Measurements from ENCODE around the gene THADA.

THADA gene

GRCh38 chr2:43566461-43566729 is 29.4 kb downstream of the THADA start:
- no peak overlapping the region for H3K4me3 ChIP-seq (ENCODE audit: low read depth, low read length)
- TF ChIP-seq CTCF (IDR thresholded peaks at IDR 0.05; ENCODE audit: low read depth, low read length): no peak

GRCh38 chr2:43563679-43564078 is 32.2 kb downstream of the THADA start:
- no peak overlapping the region for H3K4me3 ChIP-seq (ENCODE audit: low read depth, low read length)
- no peak for TF ChIP-seq CTCF (IDR thresholded peaks at IDR 0.05; ENCODE audit: low read depth, low read length)

- TF ChIP-seq CTCF (IDR thresholded peaks at IDR 0.05; ENCODE audit: low read depth, low read length): no peak
- H3K4me3 ChIP-seq (ENCODE audit: low read depth, low read length): no peak overlapping the region
Measured at GRCh38 chr2:43560231-43560547, 35.6 kb downstream of the THADA start.

- no peak overlapping the region for H3K4me3 ChIP-seq (ENCODE audit: low read depth, low read length)
- TF ChIP-seq CTCF (IDR thresholded peaks at IDR 0.05; ENCODE audit: low read depth, low read length): no peak
Measured at GRCh38 chr2:43559391-43560230, 36.2 kb downstream of the THADA start.

- TF ChIP-seq CTCF (IDR thresholded peaks at IDR 0.05; ENCODE audit: low read depth, low read length): no peak
- H3K4me3 ChIP-seq (ENCODE audit: low read depth, low read length): no peak overlapping the region
Measured at GRCh38 chr2:43557196-43557595, 38.6 kb downstream of the THADA start.

- TF ChIP-seq CTCF (IDR thresholded peaks at IDR 0.05; ENCODE audit: low read depth, low read length): no peak
- H3K4me3 ChIP-seq (ENCODE audit: low read depth, low read length): no peak overlapping the region
Measured at GRCh38 chr2:43556256-43556655, 39.6 kb downstream of the THADA start.

- no peak overlapping the region for H3K4me3 ChIP-seq (ENCODE audit: low read depth, low read length)
- TF ChIP-seq CTCF (IDR thresholded peaks at IDR 0.05; ENCODE audit: low read depth, low read length): no peak
Measured at GRCh38 chr2:43553341-43553855, 42.4 kb downstream of the THADA start.
